Esophagus muscularis mucosa (tissue), 4 donors: ENCODE results near the gene POT1. TPM values are rescaled to one million over a fixed set of nuclear protein-coding genes. Genes with fewer than 3 reads are reported as not detected.

Experiments
- DNase-seq: peaks from one replicate; pipeline ENCODE4 v3.0.0-alpha.2; 2017; ENCODE audit errors: extremely low spot score
- H3K27ac ChIP-seq, 4 donors: fragments of 200-600 bp; sonication (generic); replicated peaks in 1 of 4; 1 replicate in 3 of 4; 2 replicates in 1 of 4; pipeline ENCODE4 v1.5.1; 2016 to 2019; ENCODE audit warnings: mild to moderate bottlenecking in 1 of 4
- H3K27me3 ChIP-seq, 4 donors: fragments of 200-600 bp; sonication (generic); one replicate each; pipeline versions ENCODE4 v1.5.1 to v1.6.0; 2016 to 2019
- H3K36me3 ChIP-seq, 4 donors: fragments of 200-600 bp; sonication (generic); one replicate each; pipeline ENCODE4 v1.5.1; 2016 to 2019
- H3K4me1 ChIP-seq, 4 donors: fragments of 200-600 bp; sonication (generic); one replicate each; pipeline ENCODE4 v1.5.1; 2016 to 2019
- H3K4me3 ChIP-seq, 4 donors: fragments of 200-600 bp; sonication (generic); 1 replicate in 2 of 4; 2 replicates in 2 of 4; pipeline ENCODE4 v1.5.1; 2016 to 2019; ENCODE audit warnings: mild to moderate bottlenecking in 4 of 4, moderate library complexity in 1 of 4
- H3K9me3 ChIP-seq, 4 donors: fragments of 200-600 bp; sonication (generic); 1 replicate in 3 of 4; 2 replicates in 1 of 4; pipeline ENCODE4 v1.5.1; 2016 to 2019
- EP300 ChIP-seq: sonication (generic); formaldehyde crosslinking; IDR thresholded peaks from one replicate; pipeline ENCODE4 v1.6.1; 2017; ENCODE audit warnings: antibody characterized with exemption
- POLR2A ChIP-seq: fragments of 450-650 bp; IDR thresholded peaks from one replicate; pipeline ENCODE4 v1.6.1; 2017; ENCODE audit warnings: antibody characterized with exemption, moderate library complexity, mild to moderate bottlenecking, low read depth
- POLR2AphosphoS5 ChIP-seq, 2 donors: sonication (generic); formaldehyde crosslinking; IDR thresholded peaks; one replicate each; pipeline ENCODE4 v1.6.1; 2017; ENCODE audit warnings: antibody characterized with exemption in 2 of 2
- WGBS: methylation state at CpG from one replicate; pipeline ENCODE4 v1.1.5; 2018; 5-methylcytosine and 5-hydroxymethylcytosine counted together
- intact Hi-C: fragments of 100-400 bp; cut with DNase I; formaldehyde crosslinking; loops from one replicate; pipeline ENCODE4 v1.15.1; 2023
- total RNA-seq, 4 donors: library from RNA; depleted of rRNA; stranded (reverse); fragments of >200 nt; gene quantifications; one replicate each; pipeline versions ENCODE4 v1.1.0 to v1.2.1, GENCODE V29; 2016
- TF ChIP-seq, protein P1 (sequence below), 3 experiments: fragments of 200-600 bp in 2 of 3; fragments of 450-650 bp in 1 of 3; sonication (generic) in 2 of 3; IDR thresholded peaks; one replicate each; pipeline ENCODE4 v1.5.1; 2017 to 2019; ENCODE audit warnings: antibody characterized with exemption in 3 of 3, mild to moderate bottlenecking in 2 of 3, moderate library complexity in 1 of 3

The POT1 gene
- total RNA-seq, 4 donors from 2014 or later: 19.4 to 31.6 (median 20.5) TPM

DNA sequence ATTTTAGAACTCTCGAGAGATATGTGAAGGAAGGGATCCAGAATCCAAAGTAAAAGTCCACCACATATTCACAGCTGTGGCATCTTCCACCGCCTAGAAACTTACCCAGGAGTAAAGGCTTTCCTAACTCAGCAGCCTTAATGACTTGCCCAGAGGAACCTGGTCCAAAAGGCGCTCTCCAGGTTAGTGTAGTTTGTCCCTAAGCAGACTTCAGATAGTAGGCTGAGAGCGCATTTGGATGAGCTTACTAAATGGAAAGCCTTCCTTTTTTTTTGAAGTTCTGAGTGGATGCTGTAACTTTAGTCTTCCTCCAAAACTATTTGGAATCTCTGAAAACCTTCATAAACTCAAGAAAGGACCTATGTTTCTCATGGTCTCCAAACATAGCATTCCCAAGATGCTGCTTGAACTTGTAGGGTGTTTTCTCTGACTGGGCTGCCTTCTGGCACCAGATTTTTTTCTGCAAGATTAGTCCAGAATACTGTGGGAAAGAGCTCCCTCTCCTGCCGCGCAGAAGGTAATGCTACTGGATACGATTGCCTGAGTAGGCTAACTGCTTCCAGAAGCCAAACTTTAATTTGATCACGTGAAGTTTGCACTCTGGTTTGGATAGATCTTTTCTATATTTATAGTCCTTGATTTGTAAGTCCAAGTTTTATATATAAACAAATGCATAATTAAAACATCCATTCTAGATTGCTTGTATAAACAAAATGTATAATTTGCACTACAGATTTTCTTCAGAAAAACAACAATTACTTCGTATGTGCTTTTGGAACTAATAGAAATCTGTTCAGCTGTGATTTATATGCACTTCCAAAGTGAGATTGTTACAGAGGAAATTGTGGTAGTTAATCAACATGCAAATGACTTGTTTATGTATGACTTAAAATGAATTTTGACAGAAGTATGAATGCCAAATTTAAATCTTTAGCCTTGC is 144.5 kb downstream of the POT1 start:
- DNase-seq: no peak
- TF ChIP-seq POLR2AphosphoS5 (IDR thresholded peaks at IDR 0.05) (no peak), EP300 (no peak), POLR2A (no peak)
- TF ChIP-seq, protein P1, sequence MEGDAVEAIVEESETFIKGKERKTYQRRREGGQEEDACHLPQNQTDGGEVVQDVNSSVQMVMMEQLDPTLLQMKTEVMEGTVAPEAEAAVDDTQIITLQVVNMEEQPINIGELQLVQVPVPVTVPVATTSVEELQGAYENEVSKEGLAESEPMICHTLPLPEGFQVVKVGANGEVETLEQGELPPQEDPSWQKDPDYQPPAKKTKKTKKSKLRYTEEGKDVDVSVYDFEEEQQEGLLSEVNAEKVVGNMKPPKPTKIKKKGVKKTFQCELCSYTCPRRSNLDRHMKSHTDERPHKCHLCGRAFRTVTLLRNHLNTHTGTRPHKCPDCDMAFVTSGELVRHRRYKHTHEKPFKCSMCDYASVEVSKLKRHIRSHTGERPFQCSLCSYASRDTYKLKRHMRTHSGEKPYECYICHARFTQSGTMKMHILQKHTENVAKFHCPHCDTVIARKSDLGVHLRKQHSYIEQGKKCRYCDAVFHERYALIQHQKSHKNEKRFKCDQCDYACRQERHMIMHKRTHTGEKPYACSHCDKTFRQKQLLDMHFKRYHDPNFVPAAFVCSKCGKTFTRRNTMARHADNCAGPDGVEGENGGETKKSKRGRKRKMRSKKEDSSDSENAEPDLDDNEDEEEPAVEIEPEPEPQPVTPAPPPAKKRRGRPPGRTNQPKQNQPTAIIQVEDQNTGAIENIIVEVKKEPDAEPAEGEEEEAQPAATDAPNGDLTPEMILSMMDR (IDR thresholded peaks at IDR 0.05): peak; percentile 75 to 86 (median 81)
- Histone ChIP-seq H3K27ac (no peak overlapping the region), H3K9me3 (no peaks in the 10 kb centered on the region), H3K4me1 (peaks cover 0 to 5% (median 0%) of the 10 kb centered on the region in 4 donors), H3K27me3 (no peaks in the 10 kb centered on the region), H3K36me3 (no peaks in the 10 kb centered on the region), H3K4me3 (no peak overlapping the region)
- WGBS: 44% methylated on average over 9 of the region's 9 CpGs
- intact Hi-C loops: loop anchor here (5.0 kb wide), 1 partner anchor 628 kb away; no protein-coding TSS in a partner anchor

DNA sequence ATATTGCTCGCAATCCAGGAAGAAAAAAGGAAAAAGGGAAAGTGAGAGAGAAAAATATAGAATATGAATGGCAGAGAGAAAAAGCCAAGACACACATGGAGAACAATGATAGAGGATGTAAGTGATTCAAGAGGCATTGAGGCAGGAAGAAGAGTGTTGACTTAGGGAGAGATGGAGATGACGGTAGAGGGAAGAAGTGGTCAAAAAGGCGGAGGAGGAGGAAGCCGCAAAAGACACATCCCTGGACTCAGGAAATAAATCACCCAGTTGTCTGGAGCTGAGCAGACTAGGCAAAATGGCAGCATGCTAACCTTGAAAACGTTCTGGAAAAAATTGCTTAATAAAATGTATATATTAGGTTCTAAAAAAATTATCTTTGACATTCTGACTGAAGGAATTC is 146.4 kb downstream of the POT1 start:
- no peaks in the 10 kb centered on the region for H3K36me3 ChIP-seq
- peaks cover 0 to 5% (median 0%) of the 10 kb centered on the region in 4 donors for H3K4me1 ChIP-seq
- no peak overlapping the region for H3K4me3 ChIP-seq
- H3K9me3 ChIP-seq: no peaks in the 10 kb centered on the region
- 88% methylated on average over 5 of the region's 5 CpGs for WGBS
- intact Hi-C loops: loop anchor here (2.0 kb wide), 1 partner anchor 612 kb away; no protein-coding TSS in a partner anchor
- TF ChIP-seq POLR2A: no peak
- TF ChIP-seq, protein P1 (IDR thresholded peaks at IDR 0.05): no peak
- no peak for TF ChIP-seq EP300
- no peak for TF ChIP-seq POLR2AphosphoS5 (IDR thresholded peaks at IDR 0.05)
- no peak overlapping the region for H3K27ac ChIP-seq
- no peak for DNase-seq
- H3K27me3 ChIP-seq: no peaks in the 10 kb centered on the region

DNA sequence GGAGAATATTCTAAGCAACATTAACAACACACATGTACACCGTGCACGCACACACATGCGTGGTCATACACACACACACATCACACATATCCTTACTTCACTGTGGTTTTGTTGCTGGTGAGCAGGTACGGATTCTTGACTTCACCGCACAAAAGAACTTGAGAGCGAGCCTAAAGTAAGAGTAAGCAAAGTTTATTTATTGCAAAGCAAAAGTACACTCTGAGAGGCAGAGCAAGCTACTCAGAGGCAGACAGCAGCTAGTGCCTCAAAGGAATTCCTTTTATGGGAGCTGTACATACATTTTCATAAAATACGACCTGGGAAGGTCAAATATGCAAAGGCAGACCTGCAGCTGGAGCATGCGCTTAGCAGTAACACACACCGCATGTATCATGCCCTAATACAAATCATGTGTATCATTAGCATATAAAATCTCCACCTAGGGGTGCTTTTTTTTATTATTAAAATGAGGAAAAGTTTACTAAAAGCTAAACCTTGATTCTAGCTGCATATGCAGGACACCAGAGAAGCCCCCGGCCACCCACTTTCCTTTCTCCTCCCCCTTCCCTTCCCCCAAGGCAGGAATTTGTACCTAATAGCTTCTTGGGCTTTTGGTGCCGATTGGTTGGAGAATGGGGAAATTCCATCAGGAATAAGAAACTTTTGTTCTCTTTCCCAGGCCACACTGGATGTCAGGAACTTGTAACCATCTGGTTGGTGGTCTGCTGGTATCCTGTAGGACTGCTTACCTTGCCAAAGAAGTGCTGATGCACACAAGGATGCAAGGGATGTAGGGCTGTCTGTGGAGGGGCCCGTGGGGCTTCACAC is 147.5 kb downstream of the POT1 start:
- Histone ChIP-seq H3K4me3 (no peak overlapping the region), H3K36me3 (no peaks in the 10 kb centered on the region), H3K27me3 (no peaks in the 10 kb centered on the region), H3K27ac (no peak overlapping the region), H3K9me3 (no peaks in the 10 kb centered on the region), H3K4me1 (peaks cover 0 to 5% (median 0%) of the 10 kb centered on the region in 4 donors)
- intact Hi-C loops: loop anchor here (2.0 kb wide), 1 partner anchor 611 kb away; no protein-coding TSS in a partner anchor
- TF ChIP-seq POLR2A: no peak
- TF ChIP-seq EP300: no peak
- DNase-seq: no peak
- 84% methylated on average over 12 of the region's 12 CpGs for WGBS

- H3K36me3 ChIP-seq: no peaks in the 10 kb centered on the region
- TF ChIP-seq POLR2A (no peak), EP300 (no peak), POLR2AphosphoS5 (IDR thresholded peaks at IDR 0.05) (no peak)
- TF ChIP-seq, protein P1 (IDR thresholded peaks at IDR 0.05): no peak
- no peak overlapping the region for H3K4me3 ChIP-seq
- WGBS: 95% methylated on average over 2 of the region's 2 CpGs
- no peaks in the 10 kb centered on the region for H3K27me3 ChIP-seq
- no peak overlapping the region for H3K27ac ChIP-seq
- no peaks in the 10 kb centered on the region for H3K9me3 ChIP-seq
- intact Hi-C loops: no loop called here
- peaks cover 0 to 5% (median 0%) of the 10 kb centered on the region in 4 donors for H3K4me1 ChIP-seq
- DNase-seq: no peak
These were observed 148.2 kb downstream of the POT1 start for GRCh38 chr7:124781418-124781817.
